ENCODE results near the gene PHF5A.

The PHF5A gene

DNA sequence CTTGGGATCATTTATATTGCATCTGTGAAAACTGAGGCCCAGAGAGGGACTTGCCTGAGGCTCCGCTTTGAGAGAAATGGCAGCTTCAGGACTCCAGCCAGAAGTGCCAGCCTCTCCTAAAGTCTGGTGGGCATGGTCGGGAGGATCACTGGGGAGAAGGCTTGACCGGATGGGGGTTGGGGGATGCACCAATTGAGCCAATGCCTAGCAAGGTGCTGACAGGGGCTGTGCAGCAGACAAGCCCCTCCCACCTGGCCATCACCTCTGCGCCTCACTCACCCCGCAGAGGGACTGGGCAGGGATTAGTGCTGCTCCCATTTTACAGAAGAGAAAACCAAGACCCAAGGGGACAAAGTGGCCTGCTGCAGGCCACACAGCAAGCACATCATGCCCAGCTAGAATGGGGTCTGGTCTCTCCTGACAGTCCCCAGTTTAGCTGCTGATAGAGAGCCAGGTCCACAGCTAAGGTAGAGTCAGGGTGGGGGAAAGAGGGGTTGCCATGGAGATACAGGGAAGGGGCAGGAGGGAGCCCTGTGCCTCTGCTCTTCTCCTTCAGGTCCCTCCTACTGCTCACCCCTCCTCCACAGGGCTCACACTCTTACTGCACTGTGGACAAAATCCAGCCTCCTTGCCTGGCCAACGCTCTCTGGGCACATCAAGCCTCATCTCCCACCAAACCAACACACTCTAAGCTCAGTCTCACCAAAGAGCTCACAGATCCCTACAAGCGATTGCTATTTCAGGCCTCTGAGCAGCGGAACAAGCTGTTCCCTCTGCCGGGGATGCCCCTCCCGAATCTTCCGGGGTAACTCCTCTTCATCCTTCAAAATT is 57.3 kb downstream of the PHF5A start:
- FAIRE-seq = no peak

DNA sequence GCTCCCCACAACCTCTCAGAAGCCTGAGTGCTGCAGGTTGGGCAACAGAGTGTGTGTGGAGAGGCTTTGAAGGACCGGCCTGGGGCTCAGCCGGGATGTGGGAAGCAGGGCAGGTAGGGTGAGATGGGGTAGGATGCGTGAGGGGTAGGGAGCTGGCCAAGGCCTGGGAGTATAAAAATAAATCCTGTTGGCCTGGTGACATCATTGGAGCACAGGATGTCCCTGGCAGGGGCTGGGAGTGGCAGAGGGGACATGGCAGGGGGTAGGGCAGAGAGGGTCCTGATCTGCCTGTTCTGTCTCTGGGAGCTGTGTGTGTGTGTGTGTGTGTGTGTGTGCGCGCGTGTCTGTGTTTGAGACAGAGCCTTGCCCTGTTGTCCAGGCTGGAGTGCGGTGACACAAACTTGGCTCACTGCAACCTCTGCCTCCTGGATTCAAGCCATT is 58.2 kb downstream of the PHF5A start:
- no peak for FAIRE-seq

Data from islet of Langerhans (tissue), 1 donor.